Measurements from ENCODE around the gene UBE3D.

DNA sequence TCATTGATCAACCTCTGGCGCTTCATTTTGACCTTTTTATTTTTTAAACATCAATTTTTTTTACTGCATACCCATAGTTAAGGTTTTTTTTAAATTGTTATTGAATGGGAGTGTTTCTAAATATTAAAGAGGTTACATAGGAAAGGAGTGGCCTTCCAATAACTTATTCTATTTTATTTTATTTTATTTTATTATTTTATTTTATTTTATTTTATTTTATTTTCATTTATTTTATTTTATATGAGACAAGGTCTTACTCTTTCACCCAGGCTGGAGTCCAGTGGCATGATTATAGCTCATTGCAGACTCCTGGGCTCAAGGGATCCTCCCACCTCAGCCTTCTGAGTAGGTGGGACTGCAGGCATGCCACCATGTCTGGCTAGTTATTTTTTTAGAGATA, 32.0 kb upstream of the UBE3D start:
- TF ChIP-seq, protein P1, sequence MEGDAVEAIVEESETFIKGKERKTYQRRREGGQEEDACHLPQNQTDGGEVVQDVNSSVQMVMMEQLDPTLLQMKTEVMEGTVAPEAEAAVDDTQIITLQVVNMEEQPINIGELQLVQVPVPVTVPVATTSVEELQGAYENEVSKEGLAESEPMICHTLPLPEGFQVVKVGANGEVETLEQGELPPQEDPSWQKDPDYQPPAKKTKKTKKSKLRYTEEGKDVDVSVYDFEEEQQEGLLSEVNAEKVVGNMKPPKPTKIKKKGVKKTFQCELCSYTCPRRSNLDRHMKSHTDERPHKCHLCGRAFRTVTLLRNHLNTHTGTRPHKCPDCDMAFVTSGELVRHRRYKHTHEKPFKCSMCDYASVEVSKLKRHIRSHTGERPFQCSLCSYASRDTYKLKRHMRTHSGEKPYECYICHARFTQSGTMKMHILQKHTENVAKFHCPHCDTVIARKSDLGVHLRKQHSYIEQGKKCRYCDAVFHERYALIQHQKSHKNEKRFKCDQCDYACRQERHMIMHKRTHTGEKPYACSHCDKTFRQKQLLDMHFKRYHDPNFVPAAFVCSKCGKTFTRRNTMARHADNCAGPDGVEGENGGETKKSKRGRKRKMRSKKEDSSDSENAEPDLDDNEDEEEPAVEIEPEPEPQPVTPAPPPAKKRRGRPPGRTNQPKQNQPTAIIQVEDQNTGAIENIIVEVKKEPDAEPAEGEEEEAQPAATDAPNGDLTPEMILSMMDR (optimal IDR thresholded peaks at IDR 0.05 in 1 of 3, IDR thresholded peaks at IDR 0.05 in 1 of 3, conservative IDR thresholded peaks at IDR 0.05 in 1 of 3; ENCODE audit: extremely low read depth in 1 of 3, insufficient read depth in 2 of 3, low read length in 3 of 3) = no peak
- no peak for TF ChIP-seq EZH2 (IDR thresholded peaks at IDR 0.05; ENCODE audit: low read length)

Measured in keratinocyte (primary cell).